ENCODE data around the gene SYT17. TPM values are rescaled to one million over a fixed set of nuclear protein-coding genes. Genes with fewer than 3 reads are reported as not detected.

SYT17 gene
- total RNA-seq, 1 experiment from 2014 or later, result 10.3 TPM

DNA sequence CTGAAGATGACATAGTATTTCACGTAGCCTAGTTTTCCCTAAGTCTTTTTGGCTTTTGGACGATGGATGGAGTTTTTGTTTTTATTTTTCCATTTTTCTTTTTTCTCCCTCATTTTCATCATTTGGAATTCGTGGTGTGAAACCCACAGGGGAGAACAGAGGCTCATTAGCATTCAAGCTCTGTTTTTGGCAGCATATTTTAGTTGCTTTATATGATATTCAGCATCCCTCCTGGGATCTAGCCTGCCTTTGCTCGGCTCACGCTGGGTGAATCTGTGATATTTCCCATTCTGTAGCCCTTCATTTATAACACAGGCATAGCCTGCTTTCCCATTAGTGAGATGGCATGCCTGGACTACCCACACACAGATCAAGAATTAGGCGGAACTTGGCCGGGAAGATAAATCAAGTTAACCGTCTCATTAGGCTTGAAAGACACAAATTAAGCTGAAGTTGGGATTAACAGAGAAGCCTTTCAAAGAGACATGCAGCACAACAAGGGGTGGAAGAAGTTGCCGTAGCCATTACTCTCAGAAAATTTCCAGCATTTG is 97.4 kb downstream of the SYT17 start:
- POLR2A ChIA-PET, result no interaction called here
- H4K20me1 ChIP-seq (ENCODE audit: insufficient read depth), result no peaks in the 10 kb centered on the region
- TF ChIP-seq EZH2 (IDR thresholded peaks at IDR 0.05), result no peak
- no peak for TF ChIP-seq CEBPB (IDR thresholded peaks at IDR 0.05; ENCODE audit: low read depth)
- no peak for TF ChIP-seq POLR2AphosphoS5 (IDR thresholded peaks at IDR 0.05; ENCODE audit: low read depth, low read length)
- no peak for TF ChIP-seq POLR2A (IDR thresholded peaks at IDR 0.05; ENCODE audit: borderline replicate concordance, extremely low read depth, insufficient read depth, insufficient read length)
- no peak for TF ChIP-seq SIN3A (IDR thresholded peaks at IDR 0.05; ENCODE audit: low read depth)
- TF ChIP-seq, protein P1, sequence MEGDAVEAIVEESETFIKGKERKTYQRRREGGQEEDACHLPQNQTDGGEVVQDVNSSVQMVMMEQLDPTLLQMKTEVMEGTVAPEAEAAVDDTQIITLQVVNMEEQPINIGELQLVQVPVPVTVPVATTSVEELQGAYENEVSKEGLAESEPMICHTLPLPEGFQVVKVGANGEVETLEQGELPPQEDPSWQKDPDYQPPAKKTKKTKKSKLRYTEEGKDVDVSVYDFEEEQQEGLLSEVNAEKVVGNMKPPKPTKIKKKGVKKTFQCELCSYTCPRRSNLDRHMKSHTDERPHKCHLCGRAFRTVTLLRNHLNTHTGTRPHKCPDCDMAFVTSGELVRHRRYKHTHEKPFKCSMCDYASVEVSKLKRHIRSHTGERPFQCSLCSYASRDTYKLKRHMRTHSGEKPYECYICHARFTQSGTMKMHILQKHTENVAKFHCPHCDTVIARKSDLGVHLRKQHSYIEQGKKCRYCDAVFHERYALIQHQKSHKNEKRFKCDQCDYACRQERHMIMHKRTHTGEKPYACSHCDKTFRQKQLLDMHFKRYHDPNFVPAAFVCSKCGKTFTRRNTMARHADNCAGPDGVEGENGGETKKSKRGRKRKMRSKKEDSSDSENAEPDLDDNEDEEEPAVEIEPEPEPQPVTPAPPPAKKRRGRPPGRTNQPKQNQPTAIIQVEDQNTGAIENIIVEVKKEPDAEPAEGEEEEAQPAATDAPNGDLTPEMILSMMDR (IDR thresholded peaks at IDR 0.05 in 2 of 3, conservative IDR thresholded peaks at IDR 0.05 in 1 of 3; ENCODE audit: borderline replicate concordance in 1 of 3, insufficient read depth in 1 of 3, low read depth in 2 of 3, low read length in 2 of 3), result no peak
- no peak for TF ChIP-seq SRF (IDR thresholded peaks at IDR 0.05; ENCODE audit: low read depth)
- no peak for TF ChIP-seq YY1 (IDR thresholded peaks at IDR 0.05; ENCODE audit: extremely low read depth, insufficient replicate concordance, low read depth, low read length)
- TF ChIP-seq, protein P2, sequence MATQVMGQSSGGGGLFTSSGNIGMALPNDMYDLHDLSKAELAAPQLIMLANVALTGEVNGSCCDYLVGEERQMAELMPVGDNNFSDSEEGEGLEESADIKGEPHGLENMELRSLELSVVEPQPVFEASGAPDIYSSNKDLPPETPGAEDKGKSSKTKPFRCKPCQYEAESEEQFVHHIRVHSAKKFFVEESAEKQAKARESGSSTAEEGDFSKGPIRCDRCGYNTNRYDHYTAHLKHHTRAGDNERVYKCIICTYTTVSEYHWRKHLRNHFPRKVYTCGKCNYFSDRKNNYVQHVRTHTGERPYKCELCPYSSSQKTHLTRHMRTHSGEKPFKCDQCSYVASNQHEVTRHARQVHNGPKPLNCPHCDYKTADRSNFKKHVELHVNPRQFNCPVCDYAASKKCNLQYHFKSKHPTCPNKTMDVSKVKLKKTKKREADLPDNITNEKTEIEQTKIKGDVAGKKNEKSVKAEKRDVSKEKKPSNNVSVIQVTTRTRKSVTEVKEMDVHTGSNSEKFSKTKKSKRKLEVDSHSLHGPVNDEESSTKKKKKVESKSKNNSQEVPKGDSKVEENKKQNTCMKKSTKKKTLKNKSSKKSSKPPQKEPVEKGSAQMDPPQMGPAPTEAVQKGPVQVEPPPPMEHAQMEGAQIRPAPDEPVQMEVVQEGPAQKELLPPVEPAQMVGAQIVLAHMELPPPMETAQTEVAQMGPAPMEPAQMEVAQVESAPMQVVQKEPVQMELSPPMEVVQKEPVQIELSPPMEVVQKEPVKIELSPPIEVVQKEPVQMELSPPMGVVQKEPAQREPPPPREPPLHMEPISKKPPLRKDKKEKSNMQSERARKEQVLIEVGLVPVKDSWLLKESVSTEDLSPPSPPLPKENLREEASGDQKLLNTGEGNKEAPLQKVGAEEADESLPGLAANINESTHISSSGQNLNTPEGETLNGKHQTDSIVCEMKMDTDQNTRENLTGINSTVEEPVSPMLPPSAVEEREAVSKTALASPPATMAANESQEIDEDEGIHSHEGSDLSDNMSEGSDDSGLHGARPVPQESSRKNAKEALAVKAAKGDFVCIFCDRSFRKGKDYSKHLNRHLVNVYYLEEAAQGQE (IDR thresholded peaks at IDR 0.05; ENCODE audit: low read depth), result no peak
- TF ChIP-seq CBX3 (IDR thresholded peaks at IDR 0.05; ENCODE audit: low read depth), result no peak
- TF ChIP-seq ZFX (IDR thresholded peaks at IDR 0.05), result no peak
- TF ChIP-seq TCF7L2 (IDR thresholded peaks at IDR 0.05; ENCODE audit: borderline replicate concordance, extremely low read depth, insufficient read depth, insufficient read length), result no peak
- TF ChIP-seq SP1 (IDR thresholded peaks at IDR 0.05; ENCODE audit: low read depth), result no peak
- TF ChIP-seq, protein P3, sequence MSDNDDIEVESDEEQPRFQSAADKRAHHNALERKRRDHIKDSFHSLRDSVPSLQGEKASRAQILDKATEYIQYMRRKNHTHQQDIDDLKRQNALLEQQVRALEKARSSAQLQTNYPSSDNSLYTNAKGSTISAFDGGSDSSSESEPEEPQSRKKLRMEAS (IDR thresholded peaks at IDR 0.05), result no peak
- no peak for TF ChIP-seq EZH2phosphoT487 (IDR thresholded peaks at IDR 0.05; ENCODE audit: borderline replicate concordance)
- no peak for TF ChIP-seq EGR1 (IDR thresholded peaks at IDR 0.05; ENCODE audit: low read depth)
- TF ChIP-seq RAD21 (IDR thresholded peaks at IDR 0.05; ENCODE audit: low read depth), result no peak
- no peak for TF ChIP-seq FOSL1 (IDR thresholded peaks at IDR 0.05; ENCODE audit: low read depth)
- no peak for TF ChIP-seq ATF3 (IDR thresholded peaks at IDR 0.05)
- TF ChIP-seq, protein P4, sequence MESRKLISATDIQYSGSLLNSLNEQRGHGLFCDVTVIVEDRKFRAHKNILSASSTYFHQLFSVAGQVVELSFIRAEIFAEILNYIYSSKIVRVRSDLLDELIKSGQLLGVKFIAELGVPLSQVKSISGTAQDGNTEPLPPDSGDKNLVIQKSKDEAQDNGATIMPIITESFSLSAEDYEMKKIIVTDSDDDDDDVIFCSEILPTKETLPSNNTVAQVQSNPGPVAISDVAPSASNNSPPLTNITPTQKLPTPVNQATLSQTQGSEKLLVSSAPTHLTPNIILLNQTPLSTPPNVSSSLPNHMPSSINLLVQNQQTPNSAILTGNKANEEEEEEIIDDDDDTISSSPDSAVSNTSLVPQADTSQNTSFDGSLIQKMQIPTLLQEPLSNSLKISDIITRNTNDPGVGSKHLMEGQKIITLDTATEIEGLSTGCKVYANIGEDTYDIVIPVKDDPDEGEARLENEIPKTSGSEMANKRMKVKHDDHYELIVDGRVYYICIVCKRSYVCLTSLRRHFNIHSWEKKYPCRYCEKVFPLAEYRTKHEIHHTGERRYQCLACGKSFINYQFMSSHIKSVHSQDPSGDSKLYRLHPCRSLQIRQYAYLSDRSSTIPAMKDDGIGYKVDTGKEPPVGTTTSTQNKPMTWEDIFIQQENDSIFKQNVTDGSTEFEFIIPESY (IDR thresholded peaks at IDR 0.05; ENCODE audit: extremely low read depth, insufficient replicate concordance, low read length), result no peak

More for the DNA sequence above, 97.4 kb downstream of the SYT17 start:
- DNase-seq (ENCODE audit: low read depth, low spot score) (no peak), ATAC-seq (no peak)
- Histone ChIP-seq H3K27ac (ENCODE audit: low read depth, low read length) (no peak overlapping the region), H3K9me3 (ENCODE audit: control insufficient read depth in 1 of 2, insufficient read depth in 1 of 2, low read depth in 1 of 2, low read length in 2 of 2) (no peaks in the 10 kb centered on the region), H2AFZ (ENCODE audit: low read depth, low read length, poor library complexity, severe bottlenecking) (no peak overlapping the region), H3K27me3 (ENCODE audit: insufficient read depth, low read length) (no peaks in the 10 kb centered on the region), H3K9me2 (ENCODE audit: insufficient read depth) (no peaks in the 10 kb centered on the region), H3K4me3 (replicated peaks in 1 of 2; ENCODE audit: low read depth in 1 of 2, low read length in 2 of 2) (no peak overlapping the region), H3K9ac (ENCODE audit: low read length) (no peak overlapping the region), H3K4me1 (ENCODE audit: control insufficient read depth in 1 of 2, insufficient read depth in 2 of 2, low read length in 2 of 2) (no peaks in the 10 kb centered on the region), H3K4me2 (ENCODE audit: low read length) (no peak overlapping the region), H3K36me3 (ENCODE audit: control insufficient read depth in 1 of 2, insufficient read depth in 2 of 2, low read length in 2 of 2) (no peaks in the 10 kb centered on the region), H3K79me2 (ENCODE audit: insufficient read depth, low read length) (no peaks in the 10 kb centered on the region)
- ChIA-PET RAD21 (ENCODE audit: low non-redundant PET in 1 of 2, low total read pairs in 2 of 2, uncharacterized antibody in 2 of 2, unreplicated experiment in 2 of 2) (no interaction called here), CTCF (no interaction called here)
- intact Hi-C loops (cut with micrococcal nuclease), result no loop called here
- BruUV-seq (replicated peaks), result no TSS peak
